NCI-H524 (cell line): ENCODE data around the gene YWHAQ.
"Not testable (repeated sequence)": the region's sequence is repeated elsewhere in the genome, so short reads cannot be mapped to it uniquely, and the experiment has no call there.

Experiments
- DNase-seq, 2 experiments: peaks; one replicate each; lab custom pipeline; 2025; lab: John Stamatoyannopoulos, UW

The YWHAQ gene

GRCh38 chr2:9594366-9595054 is 36.3 kb downstream of the YWHAQ start:
- no peak for DNase-seq

- DNase-seq: no peak
These were observed 36.9 kb downstream of the YWHAQ start for GRCh38 chr2:9593925-9594324.

GRCh38 chr2:9592699-9593098 is 38.1 kb downstream of the YWHAQ start:
- peak in 1 of 2 experiments; percentile 9 for DNase-seq

- DNase-seq: no peak
These were observed 40.2 kb downstream of the YWHAQ start for GRCh38 chr2:9590641-9591040.

- no peak for DNase-seq
These were observed 44.3 kb downstream of the YWHAQ start for GRCh38 chr2:9586465-9586864.

GRCh38 chr2:9585486-9585885 is 45.3 kb downstream of the YWHAQ start:
- DNase-seq: no peak

- DNase-seq: not testable (repeated sequence)
These were observed 45.9 kb downstream of the YWHAQ start for GRCh38 chr2:9584902-9585301.

- no peak for DNase-seq
These were observed 48.2 kb downstream of the YWHAQ start for GRCh38 chr2:9582624-9583023.

- no peak for DNase-seq
These were observed 52.1 kb downstream of the YWHAQ start for GRCh38 chr2:9578467-9579235.

GRCh38 chr2:9574331-9574730 is 56.5 kb downstream of the YWHAQ start:
- DNase-seq: no peak

GRCh38 chr2:9573840-9574239 is 57.0 kb downstream of the YWHAQ start:
- DNase-seq: no peak

- no peak for DNase-seq
These were observed 57.6 kb downstream of the YWHAQ start for GRCh38 chr2:9573013-9573720.

- DNase-seq: no peak
These were observed 60.4 kb downstream of the YWHAQ start for GRCh38 chr2:9570182-9571060.

GRCh38 chr2:9565436-9566153 is 65.2 kb downstream of the YWHAQ start:
- no peak for DNase-seq

- no peak for DNase-seq
These were observed 70.2 kb downstream of the YWHAQ start for GRCh38 chr2:9560628-9561027.

- DNase-seq: no peak
These were observed 71.8 kb downstream of the YWHAQ start for GRCh38 chr2:9558948-9559381.

- DNase-seq: no peak
These were observed 74.6 kb downstream of the YWHAQ start for GRCh38 chr2:9556121-9556743.

- DNase-seq: peak; percentile 95 to 96
These were observed 75.3 kb downstream of the YWHAQ start, which contains the start of gene ADAM17 for GRCh38 chr2:9555297-9556120. Gene ADAM17 (minus strand): TSS chr2:9555830. CDS start chr2:9555605, 225 bp downstream.

- peak; percentile 62 to 69 for DNase-seq
These were observed 75.9 kb downstream of the YWHAQ start for GRCh38 chr2:9554921-9555296.
